Activated CD4-positive, alpha-beta T cell treated with anti-CD3 and anti-CD28 coated beads, Interleukin-2, amount 50 U/mL, for 48 hours (primary cell): ENCODE measurements around the gene ARHGEF17.

Experiments
- DNase-seq, 2 experiments: peaks; one replicate each; pipeline ENCODE4 v3.0.0-alpha.2; 2020

The ARHGEF17 gene

DNA sequence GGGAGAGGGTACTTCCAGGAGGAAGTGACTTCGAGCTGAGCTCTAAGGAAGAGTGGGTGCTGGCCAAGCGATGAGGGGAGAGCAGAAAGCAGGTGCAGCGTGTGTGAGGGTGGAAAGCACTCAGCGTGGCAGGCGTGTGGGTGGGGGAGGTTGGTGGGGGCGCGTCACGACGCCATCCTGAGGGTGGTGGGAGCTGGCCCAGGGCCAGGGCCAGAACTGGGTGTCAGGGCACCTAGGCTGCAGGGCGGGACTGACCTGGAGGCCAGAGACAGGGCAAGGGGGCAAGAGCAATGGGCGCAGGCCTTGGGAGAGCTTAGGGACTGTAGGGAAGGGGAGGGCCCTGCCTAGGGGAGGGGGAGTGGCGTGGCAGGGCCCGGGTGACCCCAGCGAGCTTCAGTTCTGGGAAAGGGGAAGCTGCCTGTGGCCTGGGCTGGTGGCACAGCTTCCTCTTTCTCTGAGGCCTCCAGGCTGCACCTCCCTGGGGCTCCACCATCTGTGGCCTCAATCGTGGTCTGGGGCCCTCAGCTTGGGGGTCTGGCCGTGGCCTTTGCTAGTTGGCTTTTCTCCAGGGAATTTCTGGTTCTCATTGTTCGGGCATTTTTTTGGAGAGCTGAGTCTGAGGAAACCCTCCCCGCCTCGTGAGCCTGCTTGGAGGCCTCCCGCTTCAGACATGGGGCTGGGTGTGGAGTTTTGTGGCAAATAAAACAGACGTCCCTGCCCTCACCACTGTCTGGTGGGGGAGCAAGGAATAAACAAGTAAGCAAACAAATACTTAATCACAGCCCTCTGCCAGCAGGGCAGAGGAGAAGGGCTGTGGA lies 77.0 kb downstream of the ARHGEF17 start:
- no peak for DNase-seq

DNA sequence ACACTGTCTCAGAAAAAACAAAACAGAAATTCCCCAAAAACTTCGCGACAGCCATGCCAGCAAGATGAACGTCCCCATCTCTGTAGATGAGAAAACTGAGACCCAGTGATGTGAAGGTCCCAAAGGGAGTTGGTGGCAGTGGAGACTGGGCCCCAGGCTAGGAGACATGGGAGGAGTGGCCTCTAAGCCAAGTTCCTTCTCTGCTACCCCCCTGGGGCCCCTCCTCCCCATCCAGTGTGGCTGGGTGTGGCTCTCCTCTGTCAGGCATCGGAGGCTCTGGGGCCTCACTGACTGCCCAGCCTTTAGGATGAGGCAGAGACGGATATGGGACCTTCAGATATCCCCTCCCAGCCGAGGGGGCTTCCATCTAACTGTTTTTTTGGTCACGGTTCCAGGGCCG lies 77.9 kb downstream of the ARHGEF17 start:
- DNase-seq, result no peak

DNA sequence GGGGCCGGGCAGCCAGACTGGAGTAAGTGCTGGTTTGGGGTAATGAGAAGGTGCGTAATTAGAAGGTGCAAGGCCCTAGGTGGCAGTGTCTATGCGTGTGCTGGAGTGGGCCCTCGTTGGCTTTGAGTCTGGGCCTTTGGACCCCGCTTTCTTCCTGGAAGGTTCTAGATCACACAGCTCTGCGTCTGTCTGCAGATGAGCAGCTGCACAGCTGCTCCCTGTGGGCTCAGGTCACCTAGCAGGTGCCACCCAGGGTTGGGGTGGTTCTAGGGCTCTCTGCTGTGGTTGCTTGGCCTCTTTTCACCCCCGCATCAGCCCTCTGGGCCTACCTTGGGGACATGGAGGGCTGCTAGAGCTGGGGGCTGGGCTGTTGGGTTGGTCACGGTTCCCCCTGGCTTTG lies 78.5 kb downstream of the ARHGEF17 start:
- no peak for DNase-seq

DNA sequence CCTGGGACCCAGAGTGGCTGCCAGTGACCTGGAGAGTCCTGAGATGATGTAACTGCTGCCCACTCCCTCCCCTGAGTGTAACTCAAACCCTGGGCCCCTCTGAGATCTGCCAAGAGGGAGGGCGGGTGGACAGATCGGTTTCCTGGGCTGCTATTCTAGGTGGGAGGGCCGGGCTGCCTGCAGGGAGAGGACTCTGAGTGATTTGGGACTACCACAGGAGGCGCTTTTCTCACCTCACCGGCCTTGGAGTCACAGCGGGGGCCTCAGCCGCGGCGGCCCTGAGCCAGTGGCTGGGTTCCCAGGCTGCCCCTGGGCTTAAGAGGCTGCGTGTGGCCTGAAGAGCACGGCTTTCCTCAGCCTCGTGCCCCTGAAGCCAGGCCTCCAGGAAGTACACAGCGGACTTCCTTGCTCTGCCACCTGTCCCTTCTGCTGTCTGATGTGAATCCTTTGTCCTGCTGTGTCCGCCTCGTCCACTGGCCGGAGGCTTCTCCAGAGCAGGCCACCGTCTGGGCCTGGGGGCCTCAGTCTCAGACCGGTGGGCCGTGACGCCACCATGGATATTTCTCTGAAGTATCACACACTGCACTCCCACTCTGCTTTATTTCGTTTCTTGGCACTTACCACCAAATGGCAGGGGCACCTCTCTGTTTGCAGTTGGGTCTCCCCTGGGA lies 79.7 kb downstream of the ARHGEF17 start:
- DNase-seq, result no peak

DNA sequence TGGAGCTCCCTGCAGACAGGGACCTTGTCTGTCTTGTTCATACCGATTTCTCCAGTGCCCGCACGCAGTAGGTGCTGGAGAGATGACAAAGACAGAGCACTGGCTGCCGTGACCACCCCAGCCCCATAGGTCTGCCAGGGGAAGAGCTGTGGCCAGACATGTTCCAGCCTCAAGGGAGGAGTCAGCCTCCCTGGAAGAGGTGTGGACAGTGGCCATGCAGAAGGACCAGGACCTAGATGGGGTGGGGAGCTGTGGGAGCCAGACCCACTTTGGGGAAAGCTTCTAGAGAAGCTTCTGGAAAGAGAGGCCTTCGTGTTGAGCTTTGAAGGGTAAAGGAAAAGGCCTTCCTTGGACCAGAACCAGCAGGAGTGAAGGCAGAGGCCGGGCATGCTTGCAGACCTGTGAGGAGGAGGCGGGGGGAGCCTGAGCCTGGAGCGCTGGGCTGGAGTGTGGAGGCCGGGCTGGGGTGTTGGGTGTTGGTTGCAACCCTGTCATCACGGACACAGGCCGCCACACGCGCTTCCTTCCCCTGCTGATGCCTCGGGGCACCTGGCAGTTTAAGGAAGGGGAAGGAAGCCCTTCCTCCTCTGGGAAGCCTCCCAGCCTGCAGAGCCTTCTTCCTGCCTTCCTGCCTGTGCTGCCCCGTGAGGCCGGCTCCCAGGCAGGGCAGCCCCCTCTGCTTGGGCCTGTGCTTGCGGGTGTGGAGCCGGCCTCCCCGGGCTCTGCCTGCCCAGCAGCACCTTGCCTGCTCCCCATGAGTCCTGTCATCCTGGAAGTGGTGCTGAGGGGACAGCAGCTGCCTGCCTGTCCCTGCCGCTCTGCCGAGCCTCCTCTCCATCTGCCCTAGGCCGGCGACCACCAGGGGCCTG lies 80.4 kb downstream of the ARHGEF17 start:
- DNase-seq, result no peak

DNA sequence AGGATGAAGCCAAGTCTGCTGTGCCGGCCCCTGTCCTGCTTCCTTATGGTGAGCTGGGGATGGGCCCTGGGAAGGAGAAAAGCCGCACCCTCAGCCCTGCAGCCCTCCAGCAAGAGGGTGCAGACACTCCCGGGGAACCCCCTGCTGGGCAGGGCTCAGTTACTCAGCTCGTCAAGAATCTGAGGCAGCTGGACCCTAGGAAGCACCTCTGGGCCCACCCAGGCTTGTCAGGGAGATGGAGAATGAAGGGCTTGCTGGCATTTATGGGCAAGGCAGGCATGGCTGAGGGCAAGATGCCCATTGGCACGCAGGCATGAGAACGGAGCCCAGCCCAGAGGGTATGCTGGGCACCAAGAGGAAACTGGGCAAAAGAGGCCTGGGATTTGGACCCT lies 81.1 kb downstream of the ARHGEF17 start:
- DNase-seq, result no peak

DNA sequence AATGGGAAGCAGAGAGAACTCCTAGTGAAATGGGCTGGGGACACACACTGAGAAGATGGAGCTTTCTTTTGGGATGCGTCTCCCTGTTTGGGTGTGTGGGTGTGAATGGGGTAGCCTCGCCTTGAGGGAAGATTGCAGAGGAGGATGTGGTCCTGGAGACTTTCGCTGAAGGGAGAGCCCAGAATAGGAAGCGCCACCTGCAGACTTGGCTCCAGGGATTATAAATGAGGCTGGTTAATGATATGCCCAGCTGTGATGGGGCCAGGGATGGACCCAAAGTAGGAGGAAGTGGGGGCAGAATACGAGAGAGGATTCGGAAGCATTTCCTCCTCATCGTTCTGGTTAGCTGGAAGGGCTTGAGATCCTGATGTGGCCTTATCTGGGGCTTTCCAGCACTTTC lies 81.8 kb downstream of the ARHGEF17 start:
- DNase-seq, result no peak

DNA sequence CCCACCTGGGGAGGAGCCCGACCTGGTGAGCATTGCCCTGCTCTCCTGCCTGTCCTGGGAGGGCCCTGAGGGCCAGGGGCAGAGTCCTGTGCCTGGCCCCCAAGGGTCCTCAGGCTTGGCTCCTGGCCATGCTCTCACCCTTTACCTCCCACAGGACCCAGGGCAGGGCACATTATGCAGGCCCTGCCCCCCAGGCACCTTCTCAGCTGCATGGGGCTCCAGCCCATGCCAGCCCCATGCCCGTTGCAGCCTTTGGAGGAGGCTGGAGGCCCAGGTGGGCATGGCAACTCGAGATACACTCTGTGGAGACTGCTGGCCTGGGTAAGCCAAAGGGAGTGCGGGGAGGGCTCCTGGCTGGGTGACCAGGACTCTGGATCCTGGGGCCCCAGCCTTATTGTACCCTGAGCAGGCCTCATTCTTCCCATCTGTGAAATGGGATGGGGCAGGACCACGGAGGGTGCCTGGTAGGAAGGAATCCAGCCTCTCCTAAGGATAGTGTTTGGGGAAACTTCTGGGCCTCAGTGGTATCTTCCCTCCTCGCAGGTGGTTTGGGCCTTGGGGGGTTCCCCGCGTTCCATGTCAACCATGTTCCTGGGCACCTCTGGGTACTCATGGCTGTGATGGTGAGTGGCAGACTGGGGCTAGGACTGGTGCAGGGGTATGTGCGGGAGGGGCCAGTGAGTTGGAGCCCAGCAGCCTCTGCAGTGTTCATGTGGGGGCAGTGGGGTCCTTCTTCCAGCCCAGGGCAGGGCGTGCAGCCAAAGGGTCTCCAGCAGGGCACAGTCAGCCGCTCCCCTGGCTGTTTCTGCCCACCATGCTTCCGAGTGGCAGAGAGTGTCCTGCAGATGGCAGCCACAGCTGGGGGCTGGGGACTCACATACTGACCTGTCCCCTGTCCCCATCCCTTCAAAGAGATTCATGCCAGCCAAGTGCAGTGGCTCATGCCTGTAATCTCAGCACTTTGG lies 82.8 kb downstream of the ARHGEF17 start:
- no peak for DNase-seq

DNA sequence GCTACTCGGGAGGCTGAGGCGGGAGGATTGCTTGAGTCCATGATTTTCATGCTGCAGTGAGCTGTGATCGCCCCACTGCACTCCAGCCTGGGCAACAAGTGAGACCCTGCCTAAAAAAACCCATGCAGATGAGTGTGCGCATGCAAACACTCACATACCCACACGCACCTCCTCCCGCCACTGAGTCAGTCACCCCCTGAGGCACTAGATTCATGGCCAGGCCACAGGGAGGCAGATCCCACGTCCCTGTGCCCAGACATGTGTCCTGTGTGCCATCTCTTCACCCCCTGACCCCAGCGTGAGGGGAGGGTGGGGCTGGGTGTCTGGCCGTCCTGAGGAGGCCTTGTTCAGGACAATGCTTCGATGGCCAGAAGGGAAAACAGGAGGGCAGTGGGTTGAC lies 83.6 kb downstream of the ARHGEF17 start:
- no peak for DNase-seq

DNA sequence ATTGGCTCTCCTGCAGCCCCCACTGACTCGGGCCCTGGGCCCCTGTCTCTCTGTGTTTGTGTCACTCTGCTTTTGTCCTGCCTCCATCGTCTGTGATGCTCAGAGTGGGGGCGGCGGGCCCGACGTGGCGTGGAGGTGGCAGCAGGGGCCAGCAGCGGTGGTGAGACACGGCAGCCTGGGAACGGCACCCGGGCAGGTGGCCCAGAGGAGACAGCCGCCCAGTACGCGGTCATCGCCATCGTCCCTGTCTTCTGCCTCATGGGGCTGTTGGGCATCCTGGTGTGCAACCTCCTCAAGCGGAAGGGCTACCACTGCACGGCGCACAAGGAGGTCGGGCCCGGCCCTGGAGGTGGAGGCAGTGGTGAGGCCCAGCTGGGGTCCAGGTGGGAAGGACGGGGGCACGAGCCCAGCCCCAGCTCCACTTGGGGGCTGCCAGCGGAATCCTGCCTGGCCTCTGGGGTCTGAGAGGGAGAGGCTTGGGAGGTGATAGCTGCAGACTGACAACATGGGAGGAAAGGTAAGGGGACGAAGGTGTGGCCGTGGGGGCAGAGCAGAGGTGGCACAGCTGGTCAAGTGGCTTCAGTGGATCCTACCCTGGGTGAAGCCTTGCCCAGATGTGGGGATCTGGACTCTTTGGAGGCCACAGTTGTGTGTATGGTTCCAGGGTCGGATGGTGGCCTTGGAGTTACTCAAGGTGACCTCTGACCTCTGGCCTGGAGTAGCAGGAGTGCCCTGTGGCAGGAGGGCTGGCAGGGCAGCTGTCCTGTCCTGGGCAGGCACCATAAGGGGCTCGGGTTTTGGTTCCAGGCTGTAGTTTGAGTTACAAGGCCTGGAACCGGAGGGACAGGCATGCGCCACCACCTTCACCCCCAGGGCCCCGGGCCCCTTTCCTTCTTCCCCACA lies 84.3 kb downstream of the ARHGEF17 start:
- no peak for DNase-seq

DNA sequence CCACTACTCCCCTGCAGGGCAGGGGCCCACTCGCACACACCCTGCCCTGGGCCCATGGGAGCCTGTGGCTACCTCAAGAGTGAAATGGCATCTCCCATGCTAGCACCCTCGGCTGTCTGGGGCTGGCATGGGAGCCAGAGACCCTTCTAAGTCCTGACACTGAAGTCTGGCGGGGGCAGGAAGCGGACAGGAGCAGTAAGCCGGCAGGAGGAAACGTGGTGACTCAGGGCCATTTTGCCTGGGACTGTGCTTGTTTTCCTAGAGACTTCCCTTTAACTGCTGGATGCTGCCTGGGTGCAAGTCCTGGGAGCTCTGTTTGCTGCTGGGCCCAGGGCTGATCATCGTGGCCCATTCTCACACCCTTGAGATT lies 84.9 kb downstream of the ARHGEF17 start:
- DNase-seq, result no peak

DNA sequence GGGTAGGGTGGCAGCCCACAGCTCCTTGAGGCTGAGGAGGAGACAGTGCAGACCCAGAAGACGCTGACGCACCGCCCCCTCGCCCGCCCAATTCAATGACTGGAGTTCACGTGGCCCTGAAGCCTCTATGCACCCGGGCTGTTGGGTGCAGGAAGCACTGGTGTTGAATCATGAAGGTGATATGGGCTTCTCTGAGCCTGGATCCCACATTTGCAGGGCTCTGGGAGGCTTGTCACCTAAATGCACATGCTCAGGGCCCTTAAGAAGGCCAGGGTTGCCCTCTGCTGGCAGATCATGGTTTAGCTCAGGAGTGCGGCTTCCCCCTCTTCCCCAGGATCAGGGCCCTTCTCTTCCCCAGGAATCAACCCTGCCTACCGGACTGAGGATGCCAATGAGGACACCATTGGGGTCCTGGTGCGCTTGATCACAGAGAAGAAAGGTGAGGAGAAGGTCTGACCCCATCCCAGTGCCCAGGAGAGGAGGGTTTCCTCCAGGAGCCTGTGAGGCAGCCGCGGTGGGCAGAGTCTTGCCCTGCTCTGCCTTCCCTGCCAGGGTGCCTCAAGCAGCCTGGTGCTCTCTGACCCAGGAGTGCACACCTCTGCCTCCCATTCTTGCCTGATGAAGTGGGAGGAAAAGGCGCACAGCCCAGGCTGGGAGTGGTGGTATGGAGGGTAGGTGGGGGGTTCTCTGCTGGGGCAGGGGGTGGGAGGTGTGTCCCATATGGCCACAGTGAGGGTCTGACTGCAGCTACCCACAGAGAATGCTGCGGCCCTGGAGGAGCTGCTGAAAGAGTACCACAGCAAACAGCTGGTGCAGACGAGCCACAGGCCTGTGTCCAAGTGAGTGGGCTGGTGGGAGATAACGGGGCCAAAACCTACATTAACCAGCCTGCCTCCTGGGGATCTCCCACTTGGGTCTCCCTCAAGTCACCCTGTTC lies 85.7 kb downstream of the ARHGEF17 start:
- DNase-seq, result peak; percentile 66 to 72

DNA sequence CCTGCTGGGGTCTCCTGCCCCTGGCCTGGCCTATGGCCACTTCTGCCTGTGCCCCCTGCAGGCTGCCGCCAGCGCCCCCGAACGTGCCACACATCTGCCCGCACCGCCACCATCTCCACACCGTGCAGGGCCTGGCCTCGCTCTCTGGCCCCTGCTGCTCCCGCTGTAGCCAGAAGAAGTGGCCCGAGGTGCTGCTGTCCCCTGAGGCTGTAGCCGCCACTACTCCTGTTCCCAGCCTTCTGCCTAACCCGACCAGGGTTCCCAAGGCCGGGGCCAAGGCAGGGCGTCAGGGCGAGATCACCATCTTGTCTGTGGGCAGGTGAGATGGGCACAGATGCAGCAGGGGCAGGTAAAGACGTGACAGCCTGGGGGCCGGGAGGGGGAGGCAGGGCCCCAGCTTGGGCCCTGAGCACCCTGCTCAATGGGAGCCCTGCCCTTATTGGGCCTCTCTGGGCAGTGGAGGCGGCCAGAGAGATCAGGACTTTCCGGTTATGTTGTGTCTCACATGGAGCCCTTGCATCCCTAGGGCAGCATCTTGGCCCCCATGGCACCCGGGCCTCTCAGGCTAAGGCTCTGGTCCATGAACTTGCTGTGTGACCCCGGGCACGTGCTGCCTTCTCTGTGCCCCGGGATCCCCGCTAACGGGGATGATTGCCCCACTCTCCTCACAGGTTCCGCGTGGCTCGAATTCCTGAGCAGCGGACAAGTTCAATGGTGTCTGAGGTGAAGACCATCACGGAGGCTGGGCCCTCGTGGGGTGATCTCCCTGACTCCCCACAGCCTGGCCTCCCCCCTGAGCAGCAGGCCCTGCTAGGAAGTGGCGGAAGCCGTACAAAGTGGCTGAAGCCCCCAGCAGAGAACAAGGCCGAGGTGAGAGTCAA lies 86.6 kb downstream of the ARHGEF17 start:
- DNase-seq, result no peak

DNA sequence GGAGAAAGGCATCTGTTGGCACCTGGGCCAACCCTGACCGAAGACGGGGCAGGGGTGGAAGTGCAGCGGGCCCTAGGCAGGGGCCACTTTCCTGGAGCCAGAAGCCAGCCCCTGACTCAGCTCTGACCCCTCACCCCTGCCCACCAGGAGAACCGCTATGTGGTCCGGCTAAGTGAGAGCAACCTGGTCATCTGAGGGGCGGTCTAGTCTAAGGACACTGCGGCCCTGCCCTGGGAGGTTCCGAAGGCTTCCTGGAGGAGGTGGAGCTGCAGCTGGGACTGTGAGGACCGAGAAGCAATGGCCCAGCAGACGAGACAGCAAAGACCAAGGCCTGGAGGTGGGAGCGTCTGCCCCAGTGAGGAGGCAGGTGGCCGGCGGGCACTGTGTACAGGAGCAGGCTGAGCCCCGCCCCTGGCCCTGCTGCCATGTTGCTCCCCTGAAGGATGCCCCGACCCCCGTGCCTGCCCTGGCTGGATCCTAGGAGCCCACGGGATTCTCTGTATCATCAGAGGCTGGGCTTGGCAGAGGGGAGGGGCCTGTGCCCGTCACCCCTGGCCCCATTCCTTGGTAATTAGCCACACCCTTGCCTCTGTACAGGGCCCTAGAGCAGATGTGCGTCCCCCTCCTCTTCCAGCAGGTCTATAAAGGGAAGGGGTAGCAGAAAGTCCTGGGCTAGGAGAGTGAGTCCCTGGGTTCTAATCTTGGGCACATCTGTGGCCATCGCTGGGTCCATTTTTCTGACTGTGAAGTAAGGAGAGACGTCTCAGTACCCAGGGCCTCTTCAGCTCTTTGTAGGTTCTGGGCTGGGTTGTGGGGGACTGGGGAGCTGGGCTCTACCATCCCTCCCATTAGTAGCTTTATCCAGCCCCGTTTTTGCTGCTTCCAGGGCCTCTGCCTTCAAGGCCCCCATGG lies 87.5 kb downstream of the ARHGEF17 start:
- DNase-seq, result no peak

DNA sequence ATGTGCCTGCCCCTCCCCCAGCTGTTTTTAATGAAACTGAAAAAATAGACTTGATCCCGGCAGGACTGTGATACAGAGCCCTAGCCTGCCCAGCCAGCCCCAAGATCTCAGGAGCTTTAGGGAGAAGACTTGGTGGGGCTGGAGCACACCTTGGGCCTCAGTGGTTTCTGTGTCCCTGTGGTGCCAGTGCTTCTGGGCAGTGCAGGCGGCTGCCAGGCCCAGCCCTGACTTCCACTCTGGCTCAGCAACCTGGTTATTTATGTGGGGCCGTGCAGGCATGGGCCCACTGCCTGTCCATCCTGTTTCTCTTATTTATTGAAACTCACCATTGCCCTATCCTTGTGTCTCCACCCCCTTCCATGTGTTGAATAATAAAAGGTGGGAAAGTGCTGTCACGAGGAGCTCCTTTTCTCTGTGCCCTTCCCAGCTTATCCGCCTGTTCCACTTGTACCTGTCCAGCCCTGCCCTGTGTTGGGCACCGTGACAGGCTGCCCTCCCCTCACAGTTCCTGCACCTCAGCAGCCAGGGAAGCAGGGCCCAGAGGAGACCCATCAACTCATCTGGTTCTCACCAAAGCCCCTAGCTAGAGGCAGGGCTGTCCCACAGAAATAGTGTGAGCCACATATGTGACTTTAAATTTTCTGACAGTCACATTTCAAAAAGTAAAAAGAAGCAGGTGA lies 88.3 kb downstream of the ARHGEF17 start:
- DNase-seq, result no peak

DNA sequence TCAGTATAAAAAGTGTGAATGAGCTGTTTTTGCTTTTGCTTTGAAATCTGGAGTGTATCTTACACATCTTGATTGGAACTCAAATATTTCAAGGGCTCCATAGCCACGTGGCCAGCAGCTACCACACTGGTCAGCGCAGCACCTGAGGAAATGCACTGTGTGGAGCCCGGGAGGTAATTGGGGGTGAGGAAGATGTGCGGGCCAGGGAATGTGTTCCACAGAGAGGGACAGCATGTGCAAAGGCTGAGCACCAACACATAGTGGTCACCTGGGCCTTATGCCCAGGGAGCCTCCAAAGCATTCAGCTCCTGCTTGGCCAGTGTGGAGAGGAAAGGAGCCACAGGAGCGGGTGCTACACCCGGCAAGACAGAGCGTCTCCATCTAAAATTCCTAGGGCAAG lies 88.9 kb downstream of the ARHGEF17 start:
- DNase-seq, result no peak

DNA sequence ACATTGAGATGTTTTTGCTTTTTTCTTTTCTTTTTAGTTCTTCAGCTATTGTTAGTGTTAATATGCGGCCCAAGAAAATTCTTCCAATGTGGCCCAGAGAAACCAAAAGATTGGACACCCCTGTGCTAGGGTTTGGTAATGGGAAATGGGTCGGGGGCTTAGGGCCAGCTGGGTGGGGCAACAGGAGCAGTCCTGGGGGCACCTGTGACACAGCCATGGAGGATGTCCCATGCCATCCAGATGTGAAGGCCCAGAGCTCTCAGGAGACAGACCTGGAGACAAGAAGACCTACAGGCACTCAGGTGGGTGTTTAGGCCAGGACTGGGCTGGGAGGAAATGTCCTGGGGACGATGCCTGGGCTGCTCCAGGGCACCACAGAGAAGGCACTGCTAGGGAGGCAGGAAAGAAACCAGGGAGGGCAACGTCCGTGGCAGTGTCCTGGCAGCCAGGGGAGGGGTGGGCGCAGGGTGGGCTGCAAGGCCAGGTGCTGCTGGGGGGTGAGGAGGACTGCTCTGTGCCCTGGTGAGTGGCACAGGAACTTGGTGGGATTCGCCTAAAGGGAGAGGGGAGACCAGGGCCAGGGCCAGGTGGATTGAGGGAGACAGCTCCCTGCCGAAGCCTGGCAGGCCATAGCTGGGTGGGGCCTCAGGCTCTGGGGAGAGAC lies 89.5 kb downstream of the ARHGEF17 start:
- DNase-seq, result no peak
